ENCODE measurements around the gene FEM1C.

The FEM1C gene

GRCh38 chr5:115544436-115545350 is at the start of gene FEM1C:
TSS of gene FEM1C (minus strand) at chr5:115544775. CDS start at chr5:115543493, 1,282 bp downstream.
- peak; percentile 78 for DNase-seq

GRCh38 chr5:115589043-115589442 is 44.5 kb upstream of the FEM1C start:
- no peak for DNase-seq

- no peak for DNase-seq
Observed at GRCh38 chr5:115588640-115589039, 44.1 kb upstream of the FEM1C start.

- DNase-seq, result no peak
Observed at GRCh38 chr5:115586525-115587146, 42.1 kb upstream of the FEM1C start.

- DNase-seq, result no peak
Observed at GRCh38 chr5:115585265-115585664, 40.7 kb upstream of the FEM1C start.

- no peak for DNase-seq
Observed at GRCh38 chr5:115584501-115584900, 39.9 kb upstream of the FEM1C start.

- DNase-seq, result no peak
Observed at GRCh38 chr5:115583474-115583873, 38.9 kb upstream of the FEM1C start.

GRCh38 chr5:115580941-115581340 is 36.4 kb upstream of the FEM1C start:
- DNase-seq, result no peak

GRCh38 chr5:115579747-115580173 is 35.2 kb upstream of the FEM1C start:
- no peak for DNase-seq

- no peak for DNase-seq
Observed at GRCh38 chr5:115579216-115579615, 34.6 kb upstream of the FEM1C start.

GRCh38 chr5:115578657-115579056 is 34.1 kb upstream of the FEM1C start:
- DNase-seq, result no peak

- DNase-seq, result no peak
Observed at GRCh38 chr5:115577741-115578140, 33.2 kb upstream of the FEM1C start.

GRCh38 chr5:115577329-115577728 is 32.8 kb upstream of the FEM1C start:
- no peak for DNase-seq

- DNase-seq, result no peak
Observed at GRCh38 chr5:115575167-115576070, 30.8 kb upstream of the FEM1C start.

GRCh38 chr5:115573133-115573532 is 28.6 kb upstream of the FEM1C start:
- no peak for DNase-seq

- DNase-seq, result no peak
Observed at GRCh38 chr5:115571441-115571878, 26.9 kb upstream of the FEM1C start.

GRCh38 chr5:115568668-115569067 is 24.1 kb upstream of the FEM1C start:
- no peak for DNase-seq

GRCh38 chr5:115565233-115565632 is 20.7 kb upstream of the FEM1C start:
- no peak for DNase-seq

- DNase-seq, result no peak
Observed at GRCh38 chr5:115561176-115561575, 16.6 kb upstream of the FEM1C start.

- no peak for DNase-seq
Observed at GRCh38 chr5:115559524-115559923, 14.9 kb upstream of the FEM1C start.

GRCh38 chr5:115558388-115558956 is 13.9 kb upstream of the FEM1C start:
- no peak for DNase-seq

- DNase-seq, result no peak
Observed at GRCh38 chr5:115557667-115558387, 13.3 kb upstream of the FEM1C start.
